Measurements from ENCODE around the gene FOXG1. TPM values are rescaled to one million over a fixed set of nuclear protein-coding genes. Genes with fewer than 3 reads are reported as not detected.

The FOXG1 gene
- total RNA-seq, 2 experiments from 2014 or later = not detected

GRCh38 chr14:28756269-28756883, 10.2 kb upstream of the FOXG1 start:
- no peaks in the 10 kb centered on the region for H3K4me1 Mint-ChIP-seq (ENCODE audit: low read depth)
- no peaks in the 10 kb centered on the region for H3K9me3 Mint-ChIP-seq (ENCODE audit: insufficient read depth)
- CTCF ChIA-PET = interaction anchor here (1.4 to 1.5 kb wide), 2 partner anchors 18 to 1514 kb away, joined by 3 to 5 read pairs; no protein-coding TSS in a partner anchor
- ATAC-seq (no peak), DNase-seq (no peak)
- H3K4me3 Mint-ChIP-seq = no peak overlapping the region
- peaks cover 51% of the 10 kb centered on the region for H3K27me3 Mint-ChIP-seq (ENCODE audit: low read depth)
- no peak overlapping the region for H3K27ac Mint-ChIP-seq
- POLR2A ChIA-PET = no interaction called here
- no peaks in the 10 kb centered on the region for H3K36me3 Mint-ChIP-seq (ENCODE audit: low read depth)

DNA sequence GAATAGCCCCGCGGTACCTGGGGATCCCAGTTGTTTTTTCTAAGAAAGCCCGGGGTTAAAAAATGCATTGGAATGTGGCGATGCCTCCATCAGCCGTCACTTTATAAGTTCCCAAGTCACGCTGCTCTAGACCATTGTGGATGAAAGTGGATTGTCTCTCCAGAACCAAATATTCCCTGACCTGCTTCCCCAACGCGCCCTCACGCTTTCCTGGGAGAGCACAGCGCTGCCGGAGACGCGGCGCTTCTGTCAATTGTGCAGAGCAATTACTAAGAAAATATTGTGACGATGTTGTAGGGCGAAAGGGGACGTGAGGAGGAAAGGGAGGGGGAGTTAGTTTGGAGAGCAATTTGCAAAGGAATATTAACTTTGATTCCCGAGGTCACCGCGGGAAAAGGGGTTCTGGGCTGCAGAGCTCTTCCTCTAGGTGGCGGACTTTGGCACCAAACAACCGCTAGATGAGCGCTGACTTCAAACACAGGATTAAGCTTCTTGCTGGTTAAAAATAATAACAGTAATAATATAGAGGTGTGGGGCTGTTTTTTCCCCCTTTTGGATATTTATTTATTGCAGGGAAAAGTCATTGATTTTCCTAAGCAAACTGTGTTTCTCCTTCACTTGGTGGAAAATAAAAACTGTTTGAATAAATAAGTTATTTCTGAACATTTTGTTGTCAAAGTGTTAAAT, 9.6 kb upstream of the FOXG1 start:
- no peaks in the 10 kb centered on the region for H3K36me3 Mint-ChIP-seq (ENCODE audit: low read depth)
- ATAC-seq (no peak), DNase-seq (no peak)
- peaks cover 54% of the 10 kb centered on the region for H3K27me3 Mint-ChIP-seq (ENCODE audit: low read depth)
- H3K4me1 Mint-ChIP-seq (ENCODE audit: low read depth) = no peaks in the 10 kb centered on the region
- ChIA-PET POLR2A (no interaction called here), CTCF (interaction anchor here (1.4 to 1.5 kb wide), 2 partner anchors 17 to 1514 kb away, joined by 3 to 5 read pairs; no protein-coding TSS in a partner anchor)
- no peaks in the 10 kb centered on the region for H3K9me3 Mint-ChIP-seq (ENCODE audit: insufficient read depth)
- no peak overlapping the region for H3K27ac Mint-ChIP-seq
- no peak overlapping the region for H3K4me3 Mint-ChIP-seq

- peaks cover 62% of the 10 kb centered on the region for H3K27me3 Mint-ChIP-seq (ENCODE audit: low read depth)
- DNase-seq (no peak), ATAC-seq (no peak)
- ChIA-PET POLR2A (no interaction called here), CTCF (no interaction called here)
- H3K36me3 Mint-ChIP-seq (ENCODE audit: low read depth) = no peaks in the 10 kb centered on the region
- no peak overlapping the region for H3K27ac Mint-ChIP-seq
- H3K4me1 Mint-ChIP-seq (ENCODE audit: low read depth) = no peaks in the 10 kb centered on the region
- no peak overlapping the region for H3K4me3 Mint-ChIP-seq
- no peaks in the 10 kb centered on the region for H3K9me3 Mint-ChIP-seq (ENCODE audit: insufficient read depth)
Observed at GRCh38 chr14:28757786-28758185, 8.8 kb upstream of the FOXG1 start.

DNA sequence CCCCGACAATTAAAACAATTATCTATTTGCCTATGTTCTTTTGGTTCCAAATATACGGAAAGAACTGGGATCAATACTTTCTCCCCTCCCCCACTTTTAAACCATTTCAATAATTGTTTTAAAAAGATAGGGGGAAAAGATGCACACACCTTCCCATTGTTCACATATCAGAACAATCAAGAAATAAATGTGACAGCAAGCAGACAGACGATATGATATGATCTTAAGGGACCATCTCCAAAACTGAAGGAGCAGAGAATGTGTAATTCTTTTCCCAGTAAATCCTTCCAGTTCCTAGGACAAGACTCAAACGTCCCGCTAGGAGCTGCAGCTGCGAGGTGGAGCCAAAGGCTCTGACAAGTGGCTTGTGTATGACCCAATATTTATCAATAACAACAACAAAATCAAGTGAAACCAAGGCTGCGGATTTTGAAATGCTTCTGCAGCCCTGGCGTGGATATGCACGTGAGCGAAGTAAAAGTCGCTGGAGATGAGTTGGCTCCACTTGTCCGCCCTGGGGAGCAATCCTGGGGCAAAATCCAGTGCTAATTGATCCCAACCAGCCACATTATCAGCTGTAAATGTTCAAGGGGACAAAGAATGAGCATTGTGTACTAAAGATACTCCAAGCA, 8.2 kb upstream of the FOXG1 start:
- ChIA-PET POLR2A (no interaction called here), CTCF (no interaction called here)
- Mint-ChIP-seq H3K27me3 (ENCODE audit: low read depth) (peaks cover 63% of the 10 kb centered on the region), H3K4me3 (no peak overlapping the region), H3K36me3 (ENCODE audit: low read depth) (no peaks in the 10 kb centered on the region), H3K27ac (no peak overlapping the region), H3K9me3 (ENCODE audit: insufficient read depth) (no peaks in the 10 kb centered on the region), H3K4me1 (ENCODE audit: low read depth) (no peaks in the 10 kb centered on the region)
- DNase-seq (no peak), ATAC-seq (no peak)

DNA sequence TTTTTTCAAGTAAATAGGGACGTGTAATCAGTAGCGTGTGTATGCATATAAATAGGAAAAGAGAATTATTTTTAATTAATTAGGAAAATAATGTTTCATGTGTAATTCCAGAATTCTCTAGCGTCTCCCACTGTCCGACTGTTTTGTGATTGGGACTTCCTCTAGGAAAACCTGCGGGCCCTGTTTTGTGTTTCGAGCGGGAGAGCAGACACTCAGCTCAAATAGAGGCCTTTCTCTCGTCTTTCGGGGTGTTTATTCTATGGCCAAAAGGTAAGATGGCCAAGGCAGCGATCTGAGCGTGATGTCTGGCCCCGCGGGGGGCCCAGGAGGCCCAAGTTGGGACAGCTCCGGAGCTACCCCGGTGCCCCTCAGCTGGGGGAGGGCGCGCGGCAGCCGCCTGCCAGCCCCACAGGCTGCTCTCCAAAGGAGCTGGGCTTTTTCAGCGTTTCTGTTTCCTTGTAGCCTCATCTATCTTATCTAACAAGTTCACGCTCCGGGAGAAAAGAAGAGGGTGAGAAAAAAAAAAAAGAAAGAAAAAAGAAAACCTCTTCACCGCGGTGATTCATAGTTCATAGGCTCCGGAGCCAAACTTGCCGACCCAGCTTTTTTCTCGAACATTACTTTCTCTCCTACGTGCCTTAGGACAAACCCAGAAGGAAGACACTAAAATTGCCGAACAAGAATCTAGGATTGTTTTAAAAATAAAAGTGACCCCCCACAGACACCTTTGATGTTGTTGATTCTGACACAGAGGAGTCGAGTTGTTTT, 7.5 kb upstream of the FOXG1 start:
- Mint-ChIP-seq H3K4me3 (no peak overlapping the region), H3K27me3 (ENCODE audit: low read depth) (peaks cover 68% of the 10 kb centered on the region), H3K36me3 (ENCODE audit: low read depth) (no peaks in the 10 kb centered on the region), H3K27ac (no peak overlapping the region), H3K9me3 (ENCODE audit: insufficient read depth) (no peaks in the 10 kb centered on the region), H3K4me1 (ENCODE audit: low read depth) (no peaks in the 10 kb centered on the region)
- ChIA-PET POLR2A (no interaction called here), CTCF (no interaction called here)
- DNase-seq (no peak), ATAC-seq (no peak)

DNA sequence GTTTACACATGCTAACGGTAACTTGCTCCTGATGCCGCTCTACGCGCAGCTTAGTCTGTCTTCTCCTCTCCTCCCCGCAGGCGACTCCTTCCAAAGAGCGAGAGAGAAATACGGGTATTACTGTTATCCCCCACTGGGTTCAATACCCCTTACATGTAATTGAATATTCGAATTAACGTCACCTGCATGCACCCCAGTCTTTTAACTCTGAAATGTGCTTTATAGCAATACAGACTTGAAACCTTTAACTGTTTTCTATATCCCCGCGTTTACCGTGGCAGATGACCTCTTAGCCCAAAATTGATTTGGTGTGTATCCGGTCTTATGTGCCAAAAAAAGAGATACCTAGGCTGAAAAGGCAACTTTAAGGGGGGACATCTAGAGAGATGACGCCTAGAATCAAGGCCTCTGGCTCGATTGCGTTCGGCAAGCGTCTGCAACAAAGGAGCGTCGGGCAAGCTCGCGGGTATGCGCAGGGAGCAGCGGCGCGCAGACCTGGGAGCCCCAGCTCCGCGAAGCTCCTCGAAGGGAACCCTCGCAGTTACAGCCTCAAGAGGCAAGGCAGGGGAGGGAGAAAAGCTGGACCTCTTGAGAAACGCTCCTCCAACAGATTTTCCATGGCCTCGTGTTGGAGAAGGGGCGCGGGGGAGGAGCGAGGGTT, 6.8 kb upstream of the FOXG1 start:
- Mint-ChIP-seq H3K9me3 (ENCODE audit: insufficient read depth) (no peaks in the 10 kb centered on the region), H3K27me3 (ENCODE audit: low read depth) (peaks cover 71% of the 10 kb centered on the region), H3K27ac (no peak overlapping the region), H3K4me1 (ENCODE audit: low read depth) (no peaks in the 10 kb centered on the region), H3K4me3 (no peak overlapping the region), H3K36me3 (ENCODE audit: low read depth) (no peaks in the 10 kb centered on the region)
- ATAC-seq = no peak
- ChIA-PET CTCF (no interaction called here), POLR2A (no interaction called here)
- no peak for DNase-seq

- CTCF ChIA-PET = no interaction called here
Observed at GRCh38 chr14:28760431-28760996, 6.1 kb upstream of the FOXG1 start.

GRCh38 chr14:28761438-28762291, 4.9 kb upstream of the FOXG1 start:
- POLR2A ChIA-PET = no interaction called here
- no peak for ATAC-seq
- DNase-seq = no peak
- H3K9me3 Mint-ChIP-seq (ENCODE audit: insufficient read depth) = no peaks in the 10 kb centered on the region
- H3K27me3 Mint-ChIP-seq (ENCODE audit: low read depth) = peaks cover 67% of the 10 kb centered on the region
- H3K4me1 Mint-ChIP-seq (ENCODE audit: low read depth) = peaks cover 3% of the 10 kb centered on the region
- CTCF ChIA-PET = no interaction called here
- H3K36me3 Mint-ChIP-seq (ENCODE audit: low read depth) = peaks cover 7% of the 10 kb centered on the region
- no peak overlapping the region for H3K4me3 Mint-ChIP-seq
- H3K27ac Mint-ChIP-seq = no peak overlapping the region

More at GRCh38 chr14:28760431-28760996, 6.1 kb upstream of the FOXG1 start:
- H3K9me3 Mint-ChIP-seq (ENCODE audit: insufficient read depth) = no peaks in the 10 kb centered on the region
- peaks cover 4% of the 10 kb centered on the region for H3K36me3 Mint-ChIP-seq (ENCODE audit: low read depth)
- no peak for ATAC-seq
- no peak overlapping the region for H3K27ac Mint-ChIP-seq
- DNase-seq = no peak
- H3K4me1 Mint-ChIP-seq (ENCODE audit: low read depth) = no peaks in the 10 kb centered on the region
- no peak overlapping the region for H3K4me3 Mint-ChIP-seq
- POLR2A ChIA-PET = no interaction called here
- peaks cover 71% of the 10 kb centered on the region for H3K27me3 Mint-ChIP-seq (ENCODE audit: low read depth)

DNA sequence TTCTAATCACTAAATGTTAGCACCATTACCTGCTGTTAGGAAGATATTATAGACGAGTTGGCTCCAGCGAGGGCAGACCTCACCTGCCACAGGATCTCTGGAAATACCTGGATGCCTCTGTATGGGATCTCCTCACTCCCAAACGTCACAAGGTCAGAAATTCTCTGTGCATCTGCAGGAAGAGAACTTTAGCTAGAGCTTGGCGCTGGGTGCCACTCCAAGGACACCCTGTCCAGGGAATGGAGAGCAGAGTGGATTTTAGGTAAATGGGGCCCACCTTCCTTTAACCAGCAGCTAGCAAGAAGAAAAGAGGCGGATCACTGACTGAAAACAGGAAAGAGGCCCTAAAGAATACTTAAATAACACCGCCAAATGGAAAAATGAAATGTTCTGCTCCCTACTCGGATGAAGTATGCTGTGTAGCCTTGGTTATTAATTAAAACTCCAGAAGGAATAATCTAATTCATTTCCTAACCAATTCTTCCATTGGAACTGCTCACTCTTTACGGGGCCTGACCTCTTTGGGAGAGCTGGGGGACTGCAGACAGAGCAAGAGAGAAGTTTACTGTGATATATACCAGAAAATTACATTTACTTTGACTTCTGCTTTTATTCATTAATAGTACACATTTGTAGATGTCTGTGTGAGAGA, 4.2 kb upstream of the FOXG1 start:
- DNase-seq = no peak
- Mint-ChIP-seq H3K27ac (no peak overlapping the region), H3K9me3 (ENCODE audit: insufficient read depth) (no peaks in the 10 kb centered on the region), H3K4me3 (no peak overlapping the region), H3K36me3 (ENCODE audit: low read depth) (peaks cover 7% of the 10 kb centered on the region), H3K27me3 (ENCODE audit: low read depth) (peaks cover 64% of the 10 kb centered on the region), H3K4me1 (ENCODE audit: low read depth) (peaks cover 3% of the 10 kb centered on the region)
- POLR2A ChIA-PET = no interaction called here
- no peak for ATAC-seq
- CTCF ChIA-PET = no interaction called here

DNA sequence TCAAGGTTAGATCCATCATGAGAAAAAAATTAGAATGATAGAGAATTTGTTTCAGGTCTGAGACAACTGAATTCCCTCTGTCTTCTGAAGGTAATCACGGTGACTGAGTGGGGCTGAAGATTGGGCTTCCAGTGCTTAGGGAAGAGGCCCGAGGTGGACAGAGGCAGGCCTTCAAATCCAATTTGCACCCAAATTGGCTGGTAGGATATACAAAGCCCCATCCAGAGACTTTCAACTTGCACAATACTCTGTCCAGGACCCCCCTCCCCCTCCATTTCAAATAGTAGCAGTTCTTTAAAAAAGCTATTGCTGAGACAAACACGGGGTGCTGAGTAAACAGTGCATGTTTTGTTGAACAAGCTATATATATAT, 3.6 kb upstream of the FOXG1 start:
- no peak for ATAC-seq
- ChIA-PET CTCF (no interaction called here), POLR2A (no interaction called here)
- Mint-ChIP-seq H3K4me3 (no peak overlapping the region), H3K4me1 (ENCODE audit: low read depth) (peaks cover 3% of the 10 kb centered on the region), H3K27me3 (ENCODE audit: low read depth) (peaks cover 65% of the 10 kb centered on the region), H3K27ac (no peak overlapping the region), H3K36me3 (ENCODE audit: low read depth) (peaks cover 11% of the 10 kb centered on the region), H3K9me3 (ENCODE audit: insufficient read depth) (no peaks in the 10 kb centered on the region)
- DNase-seq = no peak
